Measurements from ENCODE around the gene ARFIP2. TPM values are rescaled to one million over a fixed set of nuclear protein-coding genes. Genes with fewer than 3 reads are reported as not detected.
A peak's percentile ranks its signal among the peaks of the same experiment; 100 is the strongest.

The ARFIP2 gene
- total RNA-seq, 1 experiment from 2014 or later, result 49.5 TPM

DNA sequence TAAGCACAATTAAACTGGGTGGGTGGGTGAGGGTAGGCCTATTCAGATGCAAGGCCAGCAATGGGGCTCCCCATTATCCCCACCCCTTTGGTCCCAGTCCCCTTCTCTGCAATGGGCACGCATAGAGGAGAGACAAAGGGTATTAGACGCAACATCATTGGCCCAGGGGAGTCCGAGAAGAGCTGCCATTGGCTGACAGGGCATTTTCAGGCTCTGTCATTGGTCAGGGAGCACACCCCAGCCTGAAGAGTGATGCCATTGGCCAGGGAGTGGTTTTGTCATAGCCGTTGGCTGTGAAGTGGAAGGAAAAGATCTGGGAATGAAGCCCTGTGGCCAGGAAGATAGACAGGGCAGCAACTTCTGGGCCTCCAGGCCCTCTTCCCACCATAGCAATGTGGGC, 4.6 kb downstream of the ARFIP2 start:
- POLR2A ChIA-PET (ENCODE audit: unreplicated experiment), result interaction anchor here (0.6 kb wide), 1 partner anchor 9 kb away, joined by 11 read pairs; no protein-coding TSS in a partner anchor
- no peaks in the 10 kb centered on the region for H3K27me3 ChIP-seq (ENCODE audit: insufficient read depth, low read depth)
- H3F3A ChIP-seq (ENCODE audit: insufficient read depth, low read depth), result peaks cover 18% of the 10 kb centered on the region
- 0 out of 2 replicates have a peak, but pooled peaks cover 7% of the 10 kb centered on the region for H3K4me1 ChIP-seq (replicated peaks; ENCODE audit: insufficient read depth)
- H2AFZ ChIP-seq, result no peak overlapping the region
- no peaks in the 10 kb centered on the region for H3K36me3 ChIP-seq (ENCODE audit: low read depth)
- CTCF ChIA-PET, result no interaction called here
- H3K27ac ChIP-seq, result no peak overlapping the region
- no peaks in the 10 kb centered on the region; the same call in 1 of the 2 replicates for H4K20me1 ChIP-seq (ENCODE audit: insufficient read depth)
- H3K4me2 ChIP-seq, result no peak overlapping the region
- intact Hi-C loops (cut with micrococcal nuclease; ENCODE audit: unreplicated experiment), result loop anchor here (10.0 kb wide), 1 partner anchor 128 kb away; the partner anchor contains the start of genes ILK and RRP8
- TF ChIP-seq, protein P1, sequence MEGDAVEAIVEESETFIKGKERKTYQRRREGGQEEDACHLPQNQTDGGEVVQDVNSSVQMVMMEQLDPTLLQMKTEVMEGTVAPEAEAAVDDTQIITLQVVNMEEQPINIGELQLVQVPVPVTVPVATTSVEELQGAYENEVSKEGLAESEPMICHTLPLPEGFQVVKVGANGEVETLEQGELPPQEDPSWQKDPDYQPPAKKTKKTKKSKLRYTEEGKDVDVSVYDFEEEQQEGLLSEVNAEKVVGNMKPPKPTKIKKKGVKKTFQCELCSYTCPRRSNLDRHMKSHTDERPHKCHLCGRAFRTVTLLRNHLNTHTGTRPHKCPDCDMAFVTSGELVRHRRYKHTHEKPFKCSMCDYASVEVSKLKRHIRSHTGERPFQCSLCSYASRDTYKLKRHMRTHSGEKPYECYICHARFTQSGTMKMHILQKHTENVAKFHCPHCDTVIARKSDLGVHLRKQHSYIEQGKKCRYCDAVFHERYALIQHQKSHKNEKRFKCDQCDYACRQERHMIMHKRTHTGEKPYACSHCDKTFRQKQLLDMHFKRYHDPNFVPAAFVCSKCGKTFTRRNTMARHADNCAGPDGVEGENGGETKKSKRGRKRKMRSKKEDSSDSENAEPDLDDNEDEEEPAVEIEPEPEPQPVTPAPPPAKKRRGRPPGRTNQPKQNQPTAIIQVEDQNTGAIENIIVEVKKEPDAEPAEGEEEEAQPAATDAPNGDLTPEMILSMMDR (conservative IDR thresholded peaks at IDR 0.05), result no peak
- TF ChIP-seq EZH2 (IDR thresholded peaks at IDR 0.05; ENCODE audit: low read depth), result no peak
- peaks cover 25% of the 10 kb centered on the region for H3K79me2 ChIP-seq (ENCODE audit: low read depth)
- no TSS peak for BruUV-seq (replicated peaks)
- no peaks in the 10 kb centered on the region for H3K9me3 ChIP-seq (ENCODE audit: insufficient read depth, low read depth)
- DNase-seq, result no peak
- no peak overlapping the region for H3K4me3 ChIP-seq
- H3K9me2 ChIP-seq (ENCODE audit: insufficient read depth), result no peaks in the 10 kb centered on the region

DNA sequence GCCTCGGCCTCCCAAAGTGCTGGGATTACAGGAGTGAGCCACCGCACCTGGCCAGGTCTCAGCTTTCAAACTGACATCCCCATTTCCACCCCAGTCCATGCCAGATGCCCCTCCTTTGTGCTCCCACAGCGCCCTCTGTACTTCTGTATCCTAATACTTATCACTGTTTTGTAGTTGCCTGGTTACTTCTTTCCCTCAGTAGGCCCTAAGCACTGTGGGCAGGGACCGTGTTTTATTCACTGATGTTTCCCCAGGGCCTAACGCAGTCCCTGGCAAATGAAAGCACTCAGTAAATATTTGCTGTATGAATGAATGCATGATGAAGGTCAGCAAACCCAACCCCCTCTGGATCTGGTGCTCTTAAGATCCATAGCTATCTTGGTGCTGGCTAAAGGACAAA, 5.2 kb downstream of the ARFIP2 start:
- BruUV-seq (replicated peaks), result no TSS peak
- H3K27ac ChIP-seq, result no peak overlapping the region
- ChIA-PET POLR2A (ENCODE audit: unreplicated experiment) (interaction anchor here (0.7 kb wide), 1 partner anchor 208 kb away, joined by 6 read pairs; no protein-coding TSS in a partner anchor), CTCF (no interaction called here)
- peaks cover 18% of the 10 kb centered on the region for H3F3A ChIP-seq (ENCODE audit: insufficient read depth, low read depth)
- H3K9me3 ChIP-seq (ENCODE audit: insufficient read depth, low read depth), result no peaks in the 10 kb centered on the region
- no peaks in the 10 kb centered on the region for H3K36me3 ChIP-seq (ENCODE audit: low read depth)
- intact Hi-C loops (cut with micrococcal nuclease; ENCODE audit: unreplicated experiment), result loop anchor here (10.0 kb wide), 1 partner anchor 129 kb away; the partner anchor contains the start of genes ILK and RRP8
- no peak for DNase-seq
- no peaks in the 10 kb centered on the region for H3K9me2 ChIP-seq (ENCODE audit: insufficient read depth)
- H3K27me3 ChIP-seq (ENCODE audit: insufficient read depth, low read depth), result no peaks in the 10 kb centered on the region
- 0 out of 2 replicates have a peak, but pooled peaks cover 7% of the 10 kb centered on the region for H3K4me1 ChIP-seq (replicated peaks; ENCODE audit: insufficient read depth)
- TF ChIP-seq EZH2 (IDR thresholded peaks at IDR 0.05; ENCODE audit: low read depth), result no peak
- TF ChIP-seq, protein P1 (conservative IDR thresholded peaks at IDR 0.05), result no peak
- no peak overlapping the region for H3K4me2 ChIP-seq
- H4K20me1 ChIP-seq (ENCODE audit: insufficient read depth), result no peaks in the 10 kb centered on the region; the same call in 1 of the 2 replicates
- H2AFZ ChIP-seq, result no peak overlapping the region
- peaks cover 21% of the 10 kb centered on the region for H3K79me2 ChIP-seq (ENCODE audit: low read depth)
- no peak overlapping the region for H3K4me3 ChIP-seq

DNA sequence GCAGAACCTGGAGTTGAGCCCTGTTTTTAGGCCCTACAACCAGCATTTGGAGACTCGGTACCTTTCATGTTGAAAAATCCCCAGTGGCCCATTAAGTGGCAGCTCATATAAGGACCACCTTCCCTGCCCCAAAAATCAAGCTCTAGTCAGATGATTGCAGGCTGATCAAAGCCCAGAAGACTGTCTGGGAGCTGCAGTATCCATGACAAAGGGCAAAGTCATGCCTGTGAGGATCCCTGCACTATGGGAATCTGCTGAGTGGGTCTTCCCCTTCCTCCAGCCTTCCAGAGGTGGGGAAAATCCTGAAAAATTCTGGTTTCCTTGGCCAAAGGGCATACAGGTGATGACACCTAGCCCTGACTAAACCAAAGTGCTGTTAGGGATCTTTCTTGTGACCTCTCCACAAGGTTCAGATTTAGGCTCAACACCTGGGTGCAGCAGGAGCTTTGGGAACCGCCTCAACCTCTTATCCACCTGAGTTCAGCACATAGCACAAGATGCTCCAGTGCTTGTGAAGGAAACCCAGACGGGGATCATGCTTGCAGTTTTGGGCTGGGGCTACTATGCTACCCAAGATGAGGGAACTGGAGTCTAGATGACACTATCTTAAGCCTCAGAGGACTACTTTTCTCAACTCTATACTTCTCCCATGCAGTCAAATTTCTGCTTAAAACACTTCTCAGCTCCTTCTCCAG, 6.2 kb downstream of the ARFIP2 start:
- BruUV-seq (replicated peaks), result no TSS peak
- no peaks in the 10 kb centered on the region for H3K27me3 ChIP-seq (ENCODE audit: insufficient read depth, low read depth)
- TF ChIP-seq, protein P1 (conservative IDR thresholded peaks at IDR 0.05), result no peak
- TF ChIP-seq EZH2 (IDR thresholded peaks at IDR 0.05; ENCODE audit: low read depth), result no peak
- H4K20me1 ChIP-seq (ENCODE audit: insufficient read depth), result no peaks in the 10 kb centered on the region
- ChIA-PET POLR2A (ENCODE audit: unreplicated experiment) (no interaction called here), CTCF (interaction anchor here (0.6 kb wide), 1 partner anchor 144 kb away, joined by 4 read pairs; the partner anchor contains the start of gene TPP1)
- no peak overlapping the region for H2AFZ ChIP-seq
- H3F3A ChIP-seq (ENCODE audit: insufficient read depth, low read depth), result peaks cover 18% of the 10 kb centered on the region
- H3K27ac ChIP-seq, result peak overlapping the region; percentile 68; the same call in 1 of the 2 replicates
- H3K9me3 ChIP-seq (ENCODE audit: insufficient read depth, low read depth), result no peaks in the 10 kb centered on the region
- H3K4me3 ChIP-seq, result peak overlapping the region; percentile 56; the same call in 1 of the 2 replicates
- no peak for DNase-seq
- H3K79me2 ChIP-seq (ENCODE audit: low read depth), result peaks cover 11% of the 10 kb centered on the region
- H3K36me3 ChIP-seq (ENCODE audit: low read depth), result no peaks in the 10 kb centered on the region
- H3K4me1 ChIP-seq (replicated peaks; ENCODE audit: insufficient read depth), result 0 out of 2 replicates have a peak, but pooled peaks cover 2% of the 10 kb centered on the region
- intact Hi-C loops (cut with micrococcal nuclease; ENCODE audit: unreplicated experiment), result loop anchor here (10.0 kb wide), 1 partner anchor 130 kb away; the partner anchor contains the start of genes ILK and RRP8
- H3K4me2 ChIP-seq, result peak overlapping the region; percentile 81
- H3K9me2 ChIP-seq (ENCODE audit: insufficient read depth), result no peaks in the 10 kb centered on the region

All from PC-9 (cell line).